LHCN-M2 (cell line): ENCODE measurements around the gene RPP21. TPM values are rescaled to one million over a fixed set of nuclear protein-coding genes. Genes with fewer than 3 reads are reported as not detected.
"Not testable (repeated sequence)": the region's sequence is repeated elsewhere in the genome, so short reads cannot be mapped to it uniquely, and the experiment has no call there.

Experiments used
- DNase-seq: peaks from one replicate; pipeline ENCODE4 v3.0.0-alpha.2; 2012; ENCODE audit warnings: low read depth
- total RNA-seq: library from RNA; depleted of rRNA; stranded (reverse); fragments of >200 nt; gene quantifications from 2 replicates; pipeline ENCODE4 v1.2.3, GENCODE V29; 2014

The RPP21 gene
- total RNA-seq, 1 experiment from 2014 or later, result 45.2 TPM

DNA sequence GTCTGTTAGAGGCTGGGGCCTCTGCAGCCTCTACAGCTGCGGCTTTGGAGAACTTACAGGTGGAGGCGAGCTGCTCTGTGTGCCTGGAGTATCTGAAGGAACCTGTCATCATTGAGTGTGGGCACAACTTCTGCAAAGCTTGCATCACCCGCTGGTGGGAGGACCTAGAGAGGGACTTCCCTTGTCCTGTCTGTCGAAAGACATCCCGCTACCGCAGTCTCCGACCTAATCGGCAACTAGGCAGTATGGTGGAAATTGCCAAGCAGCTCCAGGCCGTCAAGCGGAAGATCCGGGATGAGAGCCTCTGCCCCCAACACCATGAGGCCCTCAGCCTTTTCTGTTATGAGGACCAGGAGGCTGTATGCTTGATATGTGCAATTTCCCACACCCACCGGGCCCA, 15.6 kb upstream of the RPP21 start:
- DNase-seq, result no peak

DNA sequence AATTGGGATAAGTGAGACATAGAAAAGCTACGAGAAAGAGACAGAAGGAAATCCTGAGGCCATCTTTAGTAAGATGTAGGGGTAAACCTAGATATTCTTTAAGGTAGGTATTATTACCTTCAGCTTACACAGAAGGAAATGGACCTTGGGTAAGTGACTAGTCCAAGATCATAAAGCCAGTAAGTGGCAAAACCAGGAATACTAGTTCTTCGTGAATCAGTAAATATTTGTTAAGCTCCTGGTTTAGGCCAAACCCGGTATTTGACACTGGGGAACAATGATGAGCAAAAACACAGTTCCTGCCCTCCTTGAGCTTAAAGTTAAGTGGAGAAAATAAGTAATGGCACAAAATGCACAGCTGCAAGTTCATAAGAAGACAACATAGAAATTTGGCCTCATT, 13.0 kb upstream of the RPP21 start:
- no peak for DNase-seq

DNA sequence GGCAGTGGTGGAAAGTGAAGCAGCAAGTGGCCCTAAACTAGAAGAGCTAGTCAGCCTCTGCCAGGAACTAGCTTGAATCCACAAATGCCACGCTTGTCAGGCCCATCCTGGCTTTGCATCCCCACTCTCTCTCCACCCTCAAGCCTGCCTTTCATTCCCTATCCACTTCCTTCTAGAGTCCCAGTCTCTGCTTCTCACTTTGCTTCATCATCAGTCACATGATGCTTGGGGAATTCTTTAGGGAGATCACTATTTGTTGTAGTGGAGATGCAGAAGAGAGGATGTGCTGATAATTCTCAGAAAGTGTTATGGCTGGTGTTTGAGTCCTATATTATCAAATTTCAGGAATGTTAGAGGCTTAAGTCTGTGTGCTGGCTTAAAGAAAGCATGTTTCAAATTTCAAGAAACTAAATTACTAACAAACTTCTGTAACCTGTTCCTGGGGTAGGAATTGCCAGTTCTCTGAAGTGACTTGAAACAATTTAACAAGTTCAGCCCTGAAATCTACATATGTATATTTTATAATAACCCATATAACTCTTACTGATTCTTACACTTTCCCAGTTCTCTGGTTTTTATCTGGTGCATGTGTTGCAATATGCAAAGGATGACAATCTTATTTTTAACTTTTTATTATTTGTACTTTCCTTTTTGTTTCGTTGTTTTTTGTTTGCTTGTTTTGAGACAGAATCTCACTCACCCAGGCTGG, 10.7 kb upstream of the RPP21 start:
- no peak for DNase-seq

DNA sequence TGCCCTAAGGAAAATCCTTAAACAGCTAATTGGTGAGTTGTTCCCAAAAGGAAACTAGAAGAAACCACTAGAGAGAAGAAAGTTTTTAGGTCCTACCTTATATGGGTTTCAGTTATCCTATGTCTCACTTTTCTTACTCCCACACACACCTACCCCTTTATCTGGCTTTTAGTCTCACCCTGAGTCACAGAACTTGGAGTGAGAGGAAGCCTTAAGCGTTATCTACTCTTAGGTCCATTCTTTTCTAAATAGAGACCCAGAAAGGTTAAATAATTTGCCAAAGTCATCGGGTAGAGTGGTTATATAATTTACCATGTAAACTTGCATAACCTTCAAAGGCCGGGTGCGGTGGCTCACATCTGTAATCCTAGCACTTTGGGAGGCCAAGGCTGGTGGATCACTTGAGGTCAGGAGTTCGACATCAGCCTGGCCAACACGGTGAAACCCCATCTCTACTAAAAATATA, 4.3 kb upstream of the RPP21 start:
- no peak for DNase-seq

DNA sequence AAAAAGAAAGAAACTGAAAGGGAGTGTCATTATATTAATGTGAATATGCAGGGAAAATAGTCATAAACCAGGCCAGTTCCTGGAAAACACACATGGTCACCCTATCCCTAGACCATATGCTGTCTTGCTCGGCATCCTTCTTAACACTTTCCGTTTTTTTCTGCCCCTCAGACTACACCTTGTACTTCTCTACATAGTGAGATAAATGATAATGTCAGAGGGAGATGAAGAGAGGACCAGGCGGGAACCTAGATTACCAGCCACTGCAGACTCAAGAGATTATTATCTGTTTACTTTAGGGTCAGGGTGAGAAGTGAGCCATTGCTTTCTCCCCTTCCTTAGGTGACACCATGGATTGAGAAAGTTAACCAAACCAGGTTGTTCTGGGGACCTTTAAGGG, 3.7 kb upstream of the RPP21 start:
- DNase-seq, result no peak

DNA sequence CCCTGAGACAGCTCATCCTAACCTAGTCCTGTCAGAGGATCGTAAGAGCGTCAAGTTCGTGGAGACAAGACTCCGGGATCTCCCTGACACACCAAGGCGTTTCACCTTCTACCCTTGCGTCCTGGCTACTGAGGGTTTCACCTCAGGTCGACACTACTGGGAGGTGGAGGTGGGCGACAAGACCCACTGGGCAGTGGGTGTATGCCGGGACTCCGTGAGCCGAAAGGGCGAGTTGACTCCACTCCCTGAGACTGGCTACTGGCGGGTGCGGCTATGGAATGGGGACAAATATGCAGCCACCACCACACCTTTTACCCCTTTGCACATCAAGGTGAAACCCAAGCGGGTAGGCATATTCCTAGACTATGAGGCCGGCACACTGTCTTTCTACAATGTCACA, 3.2 kb upstream of the RPP21 start:
- DNase-seq, result no peak

DNA sequence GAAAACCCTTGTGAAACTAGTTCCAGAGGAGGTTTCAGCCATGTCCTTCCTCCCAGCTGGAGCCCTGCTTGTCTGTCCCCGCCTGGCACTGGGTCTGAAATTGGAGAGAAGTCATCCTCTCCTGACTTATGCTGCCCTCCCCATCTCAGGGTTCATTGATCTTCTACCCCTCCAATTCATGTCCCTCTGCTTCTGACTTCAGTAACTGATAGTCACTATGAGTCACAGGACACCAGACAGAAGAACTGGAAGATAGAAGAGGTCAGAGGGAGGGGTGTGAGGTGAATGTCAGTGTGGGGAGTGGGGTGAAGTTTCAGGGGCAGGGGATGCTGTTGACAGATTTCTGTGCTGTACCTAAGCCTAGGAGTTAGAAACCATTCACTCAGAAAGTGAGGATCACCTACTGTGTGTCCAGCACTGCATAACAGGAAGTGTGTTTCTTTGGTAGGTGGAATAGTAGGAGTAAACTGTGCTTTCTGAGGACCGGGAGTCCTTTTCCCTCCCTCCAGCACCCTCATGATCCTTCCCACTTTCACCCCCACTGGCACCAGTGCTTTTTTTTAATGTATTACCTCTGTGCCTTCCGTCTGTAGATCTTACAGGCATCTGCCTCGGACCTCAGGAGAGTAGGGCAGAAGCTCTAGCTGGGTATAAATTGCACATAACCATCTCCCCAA, 627 bp upstream of the RPP21 start:
- DNase-seq, result no peak

DNA sequence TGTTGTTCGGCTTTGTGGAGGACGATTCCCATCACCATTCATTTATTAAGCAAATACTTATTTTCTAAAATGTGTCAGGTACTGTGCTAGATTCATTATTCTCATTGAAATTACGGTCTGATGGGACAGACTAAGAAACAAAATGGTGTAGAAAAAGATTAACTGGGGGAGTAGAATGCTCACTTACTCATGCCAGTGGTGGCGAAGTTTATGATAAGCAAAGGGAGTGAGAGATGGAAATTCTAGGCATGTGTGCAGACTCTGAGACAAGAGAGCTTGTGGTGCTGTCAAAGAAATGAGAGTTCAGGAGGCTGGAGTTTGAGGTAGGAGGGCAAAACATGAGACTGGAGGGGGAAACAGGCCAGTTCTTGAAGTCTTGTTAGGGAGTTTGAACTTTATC, 896 bp downstream of the RPP21 start:
- no peak for DNase-seq

DNA sequence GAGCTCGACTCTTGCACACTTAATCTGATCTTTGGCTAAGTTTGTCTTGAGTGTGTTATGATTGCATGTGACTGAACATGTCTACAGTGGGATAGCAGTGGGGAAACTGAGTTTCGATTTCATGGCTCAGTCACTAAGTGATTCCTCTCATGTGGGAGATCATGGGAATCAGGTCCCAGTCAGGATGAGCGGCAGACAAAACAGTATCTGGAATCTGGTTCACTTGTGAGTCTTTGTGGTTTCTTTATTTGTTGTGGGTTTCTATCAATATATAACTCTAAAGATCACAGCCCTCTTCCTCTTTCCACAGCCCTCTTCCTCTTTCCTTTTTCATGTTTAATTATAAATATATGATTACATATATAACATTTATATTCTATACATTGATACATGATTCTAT, 4.0 kb downstream of the RPP21 start:
- DNase-seq, result no peak

DNA sequence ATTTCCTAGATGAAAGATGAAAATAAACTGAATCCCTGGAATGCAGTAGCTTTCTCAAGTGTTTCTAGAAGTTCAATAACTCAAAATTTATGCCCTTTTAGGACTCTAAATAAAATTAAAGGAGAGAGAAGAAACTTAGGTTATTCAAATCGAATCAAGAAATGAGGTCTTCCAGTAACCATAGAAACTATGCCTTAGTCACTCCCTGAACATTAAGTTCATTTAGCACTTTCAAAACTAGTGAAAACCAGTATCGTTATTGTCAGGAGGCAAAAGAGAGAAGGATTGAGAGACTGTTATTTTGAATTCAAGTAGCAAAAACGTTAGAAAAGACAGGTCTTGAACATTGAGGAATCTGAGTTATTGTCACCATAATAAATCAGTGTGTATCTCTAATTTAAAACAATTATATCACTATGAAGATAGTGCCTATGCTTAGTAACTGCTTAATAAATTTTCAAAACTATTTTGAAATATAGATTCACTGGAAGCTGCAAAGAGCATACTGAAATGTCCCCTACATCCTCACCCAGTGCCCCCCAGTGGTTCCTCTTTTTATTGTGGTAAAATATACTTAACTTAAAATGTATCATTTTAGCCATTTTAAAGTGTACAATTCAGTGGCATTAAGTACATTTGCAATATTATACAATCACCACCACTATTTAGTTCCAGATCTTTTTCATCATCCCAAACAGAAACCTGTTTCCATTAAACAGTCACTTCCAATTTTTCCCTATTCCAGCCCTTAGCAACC, 4.6 kb downstream of the RPP21 start:
- DNase-seq, result no peak

DNA sequence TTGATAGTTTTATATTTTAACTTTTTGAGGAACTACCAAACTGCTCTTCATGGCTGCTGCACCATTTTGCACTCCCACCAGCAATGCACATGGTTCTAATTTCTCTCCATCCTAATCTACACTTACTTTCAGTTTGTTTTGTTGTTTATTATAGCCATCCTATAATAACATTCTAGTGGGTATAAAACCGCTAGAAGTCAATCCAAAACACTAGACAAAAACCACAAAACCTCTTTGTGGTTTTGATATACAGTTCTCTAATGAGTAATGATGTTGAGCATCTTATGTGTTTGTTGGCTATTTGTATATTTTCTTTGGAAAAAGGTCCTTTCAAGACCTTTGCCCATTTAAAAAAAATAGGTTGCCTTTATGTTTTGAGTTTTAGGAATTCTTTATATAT, 5.6 kb downstream of the RPP21 start:
- peak; percentile 17 for DNase-seq

DNA sequence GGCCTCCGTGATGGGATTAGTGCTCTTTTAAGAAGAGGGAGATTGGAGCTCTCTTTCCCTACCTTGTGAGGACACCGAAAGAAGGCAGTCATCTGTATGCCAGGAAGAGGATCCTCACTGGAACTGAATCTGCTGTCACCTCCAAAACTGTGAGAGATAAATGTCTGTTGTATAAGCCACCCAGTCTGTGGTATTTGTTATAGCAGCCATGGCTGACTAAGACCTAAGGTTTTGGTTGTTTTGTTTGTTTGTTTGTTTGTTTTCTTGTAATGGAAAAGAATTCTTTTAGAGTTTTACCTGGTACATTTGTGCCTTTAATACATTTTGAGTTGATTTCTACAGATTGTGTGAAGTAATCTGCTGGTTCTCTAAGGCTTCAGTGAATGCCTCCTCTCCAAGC, 7.6 kb downstream of the RPP21 start:
- DNase-seq, result no peak

DNA sequence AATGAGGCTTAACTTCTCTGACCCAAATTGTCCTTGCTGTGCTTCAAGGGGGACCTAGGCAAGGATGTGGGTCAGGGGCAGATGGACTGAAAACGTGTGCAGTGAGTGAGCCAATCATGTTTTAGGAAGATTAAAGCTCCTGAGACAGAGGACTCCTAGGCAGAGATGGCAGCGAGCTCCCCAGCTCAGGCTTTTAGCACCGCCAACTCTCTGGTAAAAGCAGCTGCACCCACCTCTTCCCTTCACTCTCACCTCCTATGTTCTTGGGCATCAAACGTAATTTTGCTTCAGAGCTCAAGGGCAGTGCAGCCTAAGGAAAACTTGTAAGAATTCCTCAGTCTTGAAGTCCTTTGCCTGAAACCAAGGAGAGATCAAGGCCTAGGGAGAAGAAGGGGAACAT, 10.3 kb downstream of the RPP21 start:
- DNase-seq, result no peak

DNA sequence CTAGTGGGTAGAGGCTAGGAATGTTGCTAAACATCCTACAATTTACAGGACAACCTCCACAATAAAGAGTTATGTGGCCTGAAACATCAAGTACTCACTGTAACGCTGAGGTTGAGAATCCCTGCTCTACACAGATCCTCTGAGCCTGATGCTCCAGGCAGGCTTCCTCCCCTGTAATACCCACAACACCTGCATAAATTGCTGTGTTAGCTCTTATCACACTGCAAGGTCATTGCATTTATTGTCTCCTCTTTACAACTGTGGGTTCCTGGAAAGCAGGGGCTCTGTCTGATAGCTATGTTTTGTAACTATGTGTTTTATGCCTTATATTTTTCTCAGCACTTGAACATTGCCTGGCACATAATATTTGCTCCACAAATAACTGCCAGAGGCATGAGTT, 11.6 kb downstream of the RPP21 start:
- no peak for DNase-seq

DNA sequence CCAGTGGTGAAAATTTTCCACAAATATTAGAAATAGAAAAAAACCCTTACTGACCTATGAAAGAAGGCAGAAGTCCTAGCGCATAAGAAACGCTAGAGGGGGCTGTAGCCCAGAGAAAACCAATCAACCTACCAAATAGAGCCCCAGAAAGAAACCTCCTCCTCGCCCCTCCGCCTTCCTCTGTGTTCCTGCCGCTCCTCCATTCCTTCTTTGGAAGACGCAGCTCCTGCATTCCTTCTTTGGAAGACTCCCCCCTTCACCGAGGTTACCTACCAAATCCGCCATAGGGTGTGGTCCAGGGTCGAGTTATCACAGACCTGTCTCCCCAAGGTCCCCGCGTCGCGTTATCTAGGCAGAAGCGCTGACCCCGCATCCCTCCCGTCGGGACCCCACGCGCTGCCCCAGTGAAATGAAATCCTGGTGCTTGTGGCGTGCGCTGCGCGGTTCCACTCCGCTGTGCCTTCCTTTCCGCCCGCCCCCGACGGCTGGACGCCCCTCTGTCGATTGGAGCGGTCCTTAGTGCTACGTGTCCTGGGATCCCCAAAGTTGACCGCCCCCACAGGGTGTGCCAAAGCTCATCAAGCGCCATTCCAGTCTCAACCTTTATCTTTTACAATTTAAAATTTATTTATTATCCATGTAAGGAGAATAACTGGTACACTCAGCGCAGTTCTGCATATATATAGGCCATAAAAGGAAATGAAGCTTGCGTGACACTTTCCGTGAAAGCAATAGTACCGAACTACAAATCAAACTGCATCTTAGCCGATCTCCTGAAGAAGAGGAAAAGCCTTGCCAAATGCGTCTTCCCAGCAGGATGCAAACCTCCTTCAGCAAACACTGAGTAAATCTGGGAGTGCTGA, 13.0 kb downstream of the RPP21 start:
- DNase-seq, result peak; percentile 66

DNA sequence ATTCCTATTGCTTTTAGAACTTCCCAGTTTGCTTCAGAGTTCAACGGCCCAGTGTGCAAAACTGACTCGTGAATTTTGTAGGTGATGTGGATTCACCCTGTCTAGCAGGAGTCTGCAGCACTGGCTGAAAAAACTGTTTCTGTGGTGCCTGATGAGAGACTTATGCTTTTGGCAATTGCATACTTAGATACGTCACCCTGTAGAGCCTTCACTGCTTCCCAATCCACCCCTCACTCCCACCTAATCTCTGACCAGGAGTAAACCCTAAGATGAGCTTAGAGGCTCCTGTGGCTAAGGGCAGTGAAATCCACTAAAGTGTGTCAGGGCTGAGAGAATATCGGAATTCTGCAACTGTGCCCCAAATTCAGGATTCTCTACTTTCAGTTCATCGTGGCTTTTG, 14.3 kb downstream of the RPP21 start:
- no peak for DNase-seq

DNA sequence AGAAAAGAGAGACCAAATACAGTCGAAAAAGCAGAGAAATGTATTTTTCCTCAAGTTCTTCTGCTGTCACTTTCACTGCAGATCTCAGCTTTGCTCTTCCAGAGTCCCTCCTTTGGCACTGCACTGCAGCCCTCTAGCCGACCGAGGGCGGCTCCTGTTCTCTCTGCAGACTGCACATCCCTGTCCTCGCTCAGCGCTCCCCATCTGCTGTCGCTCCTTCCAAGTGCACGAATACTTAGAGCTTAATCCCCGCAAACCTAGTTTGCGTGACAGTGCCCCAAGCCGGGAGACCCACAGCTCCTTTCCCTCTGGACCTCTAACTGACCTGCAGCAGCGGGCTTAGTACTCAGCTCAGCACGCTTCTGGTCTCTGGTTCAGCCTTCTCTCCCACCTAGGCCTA, 15.2 kb downstream of the RPP21 start:
- no peak for DNase-seq

DNA sequence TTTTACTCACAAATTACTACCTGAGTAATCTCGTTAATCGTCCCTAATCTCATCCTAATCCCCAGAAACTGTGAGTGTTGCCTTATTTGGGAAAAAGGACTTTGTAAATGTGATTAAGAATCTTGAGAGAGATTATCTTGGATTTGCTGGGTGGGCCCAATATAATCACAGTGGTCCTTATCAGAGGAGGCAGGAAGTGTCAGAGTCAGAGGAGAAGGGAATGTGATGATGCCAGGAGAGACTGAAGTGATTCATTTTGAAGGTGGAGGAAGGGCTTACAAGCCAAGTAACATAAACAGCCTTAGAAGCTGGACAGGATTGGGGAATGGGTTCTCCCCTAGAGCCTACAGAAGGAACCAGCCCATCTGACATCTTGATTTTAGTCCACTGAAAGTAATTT, 16.7 kb downstream of the RPP21 start:
- no peak for DNase-seq

DNA sequence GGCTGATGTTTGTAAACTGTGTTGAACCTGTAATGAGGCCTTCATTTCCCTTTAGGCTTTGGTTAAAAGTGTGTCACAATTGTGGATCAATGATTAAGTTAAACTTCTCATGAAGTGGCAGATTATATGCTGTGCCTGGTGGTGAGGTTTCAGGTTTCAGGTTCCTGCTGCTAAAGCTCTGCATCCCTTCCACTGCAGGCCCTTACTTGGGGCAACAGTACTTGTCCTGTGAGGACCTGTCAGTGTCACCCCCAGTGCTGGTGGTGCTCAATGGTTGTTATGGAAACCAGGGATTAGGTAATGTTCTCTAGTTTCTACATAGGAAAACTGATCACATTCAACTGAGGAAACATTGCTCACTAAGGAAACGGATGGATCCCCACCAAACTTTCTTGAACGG, 18.5 kb downstream of the RPP21 start:
- no peak for DNase-seq

DNA sequence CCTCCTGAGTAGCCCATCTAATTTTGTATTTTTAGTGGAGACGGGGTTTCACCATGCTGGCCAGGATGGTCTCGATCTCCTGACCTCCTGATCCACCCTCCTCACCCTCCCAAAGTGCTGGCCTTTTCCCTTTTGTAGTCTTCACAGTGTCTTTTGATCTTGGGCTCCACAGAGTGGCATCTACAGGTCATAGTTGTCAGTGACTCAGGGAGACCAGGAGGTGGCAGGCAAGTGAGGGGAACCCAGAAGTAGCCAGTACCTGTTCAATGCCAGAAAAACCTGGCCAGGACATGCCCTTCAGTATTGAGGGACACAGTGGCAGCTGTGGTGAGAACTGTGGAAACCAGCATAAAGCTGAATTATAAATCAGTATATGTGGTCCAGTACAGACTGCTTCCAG, 19.6 kb downstream of the RPP21 start:
- DNase-seq, result no peak

DNA sequence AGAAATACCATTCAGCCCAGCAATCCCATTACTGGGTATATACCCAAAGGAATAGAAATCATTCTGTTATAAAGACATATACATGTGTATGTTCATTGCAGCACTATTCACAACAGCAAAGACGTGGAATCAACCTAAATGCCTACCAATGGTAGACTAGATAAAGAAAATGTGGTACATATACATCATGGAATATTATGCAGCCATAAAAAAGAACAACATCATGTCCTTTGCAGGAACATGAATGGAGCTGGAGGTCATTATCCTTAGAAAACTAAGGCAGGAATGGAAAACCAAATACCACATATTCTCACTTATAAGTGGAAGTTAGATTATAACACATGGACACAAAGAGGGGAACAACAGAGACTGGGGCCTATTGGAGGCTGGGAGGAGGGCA, 24.3 kb downstream of the RPP21 start:
- DNase-seq, result not testable (repeated sequence)
